Lung (tissue), 12 donors: ENCODE results near the gene MZF1. TPM values are rescaled to one million over a fixed set of nuclear protein-coding genes. Genes with fewer than 3 reads are reported as not detected.

Experiments used
- ATAC-seq: fragments of 200-7000 bp; cut with Tn5 transposase; one replicate; pipeline ENCODE4 v1.9.1; 2020; ENCODE audit warnings: moderate number of reproducible peaks; ENCODE audit not compliant: insufficient read depth, low FRiP score
- DNase-seq, 3 donors: peaks; one replicate each; pipeline ENCODE4 v3.0.0-alpha.2; 2013 to 2017
- H3K27ac ChIP-seq, 2 donors: one replicate each; pipeline ENCODE4 v1.5.1; 2013; ENCODE audit warnings: mild to moderate bottlenecking in 2 of 2, moderate library complexity in 2 of 2, control low read depth in 1 of 2, inconsistent platforms in 1 of 2, low read depth in 1 of 2, low read length in 1 of 2
- H3K27me3 ChIP-seq, 3 donors: one replicate each; pipeline ENCODE4 v1.5.1; 2013; ENCODE audit warnings: low read length in 2 of 3; ENCODE audit not compliant: control insufficient read depth in 3 of 3, insufficient read depth in 3 of 3
- H3K36me3 ChIP-seq, 4 donors: one replicate each; pipeline ENCODE4 v1.5.1; 2013; ENCODE audit warnings: low read length in 4 of 4, mild to moderate bottlenecking in 1 of 4, moderate library complexity in 1 of 4; ENCODE audit not compliant: control insufficient read depth in 4 of 4, insufficient read depth in 4 of 4
- H3K4me1 ChIP-seq, 5 donors: one replicate each; pipeline ENCODE4 v1.5.1; 2013; ENCODE audit warnings: low read length in 5 of 5, mild to moderate bottlenecking in 2 of 5, moderate library complexity in 1 of 5; ENCODE audit not compliant: control insufficient read depth in 5 of 5, insufficient read depth in 5 of 5
- H3K4me3 ChIP-seq: one replicate; pipeline ENCODE4 v1.5.1; 2013; ENCODE audit warnings: mild to moderate bottlenecking, control low read depth, moderate library complexity
- H3K9ac ChIP-seq, 2 donors: one replicate each; pipeline ENCODE4 v1.5.1; 2013; ENCODE audit warnings: low read length in 2 of 2, control low read depth in 1 of 2; ENCODE audit not compliant: insufficient read depth in 1 of 2
- H3K9me3 ChIP-seq, 4 donors: one replicate each; pipeline ENCODE4 v1.5.1; 2013; ENCODE audit warnings: low read length in 3 of 4, mild to moderate bottlenecking in 1 of 4, moderate library complexity in 1 of 4; ENCODE audit not compliant: control insufficient read depth in 4 of 4, insufficient read depth in 3 of 4
- CTCF ChIP-seq: IDR thresholded peaks from 2 replicates; pipeline ENCODE4 v1.5.1; 2012; ENCODE audit warnings: mild to moderate bottlenecking; ENCODE audit errors: control extremely low read depth, extremely low read depth
- WGBS, 2 donors: extraction: QIAGEN DNeasy Blood & Tissue Kit; methylation state at CpG; one replicate each; pipeline ENCODE4 v1.1.7; 2013; 5-methylcytosine and 5-hydroxymethylcytosine counted together
- polyA plus RNA-seq, 2 donors: library from polyadenylated mRNA; stranded (reverse); fragments of 200-250 nt; gene quantifications; one replicate each; pipeline ENCODE4 v1.2.1, GENCODE V29; 2013
- total RNA-seq, 2 donors: library from RNA; depleted of rRNA in 1 of 2; stranded (reverse); fragments of >200 nt in 1 of 2; gene quantifications; one replicate each; pipeline ENCODE4 v1.2.1, GENCODE V29; 2014 to 2021
- donor health status: control.
- donor health status: control.
- donor health status: Bipolar disorder and iron deficiency.
- donor health status: healthy.
- donor health status: DM: yes; HTN: yes; CAD: no.

The MZF1 gene
- total and polyA plus RNA-seq, 4 donors, result 19.2 to 37.5 (median 30.1) TPM

DNA sequence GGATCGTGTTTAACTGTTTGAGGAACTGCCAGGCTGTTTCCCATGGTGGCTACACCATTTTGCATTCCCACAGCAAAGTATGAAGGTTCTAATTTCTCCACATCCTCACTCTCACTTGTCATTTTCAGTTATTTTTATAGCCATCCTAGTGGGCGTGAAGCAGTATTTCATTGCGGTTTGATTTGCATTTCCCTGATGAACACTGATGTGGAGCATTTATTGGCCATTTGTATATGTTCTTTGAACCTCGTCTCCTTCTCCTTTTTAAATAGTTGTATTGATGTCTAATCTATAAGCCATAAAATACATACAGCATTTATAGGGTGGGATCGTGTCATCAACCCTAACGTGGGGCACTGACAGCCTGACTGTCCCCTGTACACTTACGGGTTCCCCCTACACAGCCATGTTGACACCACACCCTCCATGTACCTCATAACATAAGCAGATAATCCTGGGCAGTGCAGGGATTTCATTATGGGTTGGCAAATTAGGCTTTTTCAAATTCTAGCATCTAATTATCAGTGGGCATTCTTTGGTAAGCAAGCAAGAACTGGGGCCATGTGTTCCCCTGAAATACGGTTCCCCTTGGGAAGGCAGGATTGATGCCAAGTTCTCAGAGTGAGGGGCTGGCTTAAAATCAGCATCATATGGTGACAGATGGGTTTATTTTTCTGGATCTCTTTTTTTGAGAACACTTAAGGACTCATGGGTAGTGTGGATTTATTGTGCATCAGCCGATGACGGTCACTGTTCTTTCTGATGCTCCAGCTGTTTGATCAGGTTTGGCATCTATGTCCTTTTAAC is 41.9 kb downstream of the MZF1 start:
- WGBS, 2 donors, result 74 to 85% methylated on average over 10 of the region's 10 CpGs
- no peaks in the 10 kb centered on the region for H3K27me3 ChIP-seq
- TF ChIP-seq CTCF, result no peak

DNA sequence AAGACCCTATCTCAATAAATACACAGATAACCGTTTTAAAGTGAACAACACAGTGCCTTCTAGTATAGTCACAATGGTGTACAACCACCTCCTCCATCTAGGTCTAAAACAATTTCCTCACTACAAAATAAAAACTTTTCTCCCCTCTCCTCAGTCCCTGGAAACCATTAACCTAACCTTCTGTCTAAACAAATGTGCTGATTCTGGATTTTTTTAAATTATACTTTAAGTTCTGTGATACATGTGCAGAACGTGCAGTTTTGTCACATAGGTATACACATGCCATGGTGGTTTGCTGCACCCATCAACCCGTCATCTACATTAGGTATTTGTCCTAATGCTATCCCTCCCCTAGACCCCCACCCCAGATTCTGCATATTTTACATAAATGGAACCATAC is 43.7 kb downstream of the MZF1 start:
- Histone ChIP-seq H3K9me3 (no peaks in the 10 kb centered on the region), H3K4me3 (no peak overlapping the region), H3K9ac (no peak overlapping the region), H3K27me3 (no peaks in the 10 kb centered on the region), H3K36me3 (no peaks in the 10 kb centered on the region), H3K4me1 (no peaks in the 10 kb centered on the region), H3K27ac (no peak overlapping the region)
- TF ChIP-seq CTCF, result no peak
- WGBS, 2 donors, result 72 to 88% methylated on average over 3 of the region's 3 CpGs
- DNase-seq, result no peak
- no peak for ATAC-seq

More for the DNA sequence above, 41.9 kb downstream of the MZF1 start:
- no peak for DNase-seq
- Histone ChIP-seq H3K36me3 (no peaks in the 10 kb centered on the region), H3K27ac (no peak overlapping the region), H3K4me1 (no peaks in the 10 kb centered on the region), H3K9ac (no peak overlapping the region), H3K4me3 (no peak overlapping the region), H3K9me3 (no peaks in the 10 kb centered on the region)
- ATAC-seq, result no peak

GRCh38 chr19:58522709-58523108 is 50.4 kb downstream of the MZF1 start:
- ATAC-seq, result no peak
- Histone ChIP-seq H3K27ac (no peak overlapping the region), H3K27me3 (no peaks in the 10 kb centered on the region), H3K4me1 (peaks cover 0 to 17% (median 4%) of the 10 kb centered on the region in 5 donors), H3K4me3 (no peak overlapping the region), H3K9ac (no peak overlapping the region), H3K36me3 (no peaks in the 10 kb centered on the region), H3K9me3 (no peaks in the 10 kb centered on the region)
- no peak for TF ChIP-seq CTCF
- no peak for DNase-seq
- WGBS, 2 donors, result 86 to 90% methylated on average over 3 of the region's 3 CpGs
